ENCODE data around the gene TRNAU1AP.
"Not testable (repeated sequence)": the region's sequence is repeated elsewhere in the genome, so short reads cannot be mapped to it uniquely, and the experiment has no call there.

Gene TRNAU1AP

DNA sequence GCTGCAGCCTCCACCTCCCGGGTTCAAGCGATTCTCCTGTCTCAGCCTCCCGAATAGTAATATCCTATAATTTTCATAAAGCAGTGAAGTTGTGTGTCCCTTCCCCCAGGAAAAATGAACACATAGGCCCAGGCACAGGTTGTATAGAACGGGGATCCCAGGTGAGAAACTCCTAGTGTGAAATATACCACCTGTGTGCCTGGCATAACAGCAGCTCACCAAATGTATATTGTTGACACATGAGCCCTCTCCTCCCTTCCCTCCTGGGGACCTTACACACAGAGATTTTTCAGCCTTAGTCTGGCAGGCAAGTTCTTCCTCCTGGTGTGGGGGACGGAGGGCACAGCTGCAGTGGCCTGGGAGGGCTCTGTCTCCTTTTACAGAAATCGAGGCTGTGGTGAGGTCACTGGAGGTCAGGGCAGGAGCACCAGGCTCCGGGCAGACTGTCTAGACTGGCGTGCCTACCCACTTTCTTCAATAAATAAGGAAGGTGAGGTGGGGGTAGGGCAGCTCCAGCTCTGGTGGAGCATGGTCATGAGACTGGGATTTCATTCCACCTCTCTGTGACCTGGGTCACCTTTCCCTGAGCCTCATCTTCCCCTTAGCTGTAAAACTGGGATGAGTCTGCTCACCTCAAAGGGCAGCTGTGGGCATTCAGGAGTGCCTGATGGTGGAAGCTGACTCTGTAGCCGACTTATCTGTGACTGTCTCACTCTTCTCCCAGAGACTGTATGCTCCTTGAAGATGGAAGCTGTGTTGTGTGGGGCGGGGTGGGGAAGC is 32.7 kb upstream of the TRNAU1AP start:
- no peak for DNase-seq (ENCODE audit: low read depth)
- H3K4me3 ChIP-seq (ENCODE audit: low read depth, low read length): no peak overlapping the region

DNA sequence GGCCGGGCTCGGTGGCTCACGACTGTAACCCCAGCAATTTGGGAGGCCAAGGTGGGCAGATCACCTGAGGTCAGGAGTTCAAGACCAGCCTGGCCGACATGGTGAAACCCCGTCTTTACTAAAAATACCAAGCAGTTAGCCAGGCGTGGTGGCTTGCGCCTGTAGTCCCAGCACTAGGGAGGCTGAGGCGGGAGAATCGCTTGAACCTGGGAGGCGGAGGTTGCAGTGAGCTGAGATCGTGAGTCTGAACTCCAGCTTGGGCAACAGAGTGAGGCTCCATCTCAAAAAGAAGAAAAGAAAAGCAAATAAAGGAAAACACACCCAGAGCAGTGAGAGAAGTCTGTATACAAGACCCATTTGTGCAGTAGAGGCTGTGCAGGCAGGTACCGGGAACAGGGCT is 32.1 kb upstream of the TRNAU1AP start:
- DNase-seq (ENCODE audit: low read depth); H3K4me3 ChIP-seq (ENCODE audit: low read depth, low read length): not testable (repeated sequence)

DNA sequence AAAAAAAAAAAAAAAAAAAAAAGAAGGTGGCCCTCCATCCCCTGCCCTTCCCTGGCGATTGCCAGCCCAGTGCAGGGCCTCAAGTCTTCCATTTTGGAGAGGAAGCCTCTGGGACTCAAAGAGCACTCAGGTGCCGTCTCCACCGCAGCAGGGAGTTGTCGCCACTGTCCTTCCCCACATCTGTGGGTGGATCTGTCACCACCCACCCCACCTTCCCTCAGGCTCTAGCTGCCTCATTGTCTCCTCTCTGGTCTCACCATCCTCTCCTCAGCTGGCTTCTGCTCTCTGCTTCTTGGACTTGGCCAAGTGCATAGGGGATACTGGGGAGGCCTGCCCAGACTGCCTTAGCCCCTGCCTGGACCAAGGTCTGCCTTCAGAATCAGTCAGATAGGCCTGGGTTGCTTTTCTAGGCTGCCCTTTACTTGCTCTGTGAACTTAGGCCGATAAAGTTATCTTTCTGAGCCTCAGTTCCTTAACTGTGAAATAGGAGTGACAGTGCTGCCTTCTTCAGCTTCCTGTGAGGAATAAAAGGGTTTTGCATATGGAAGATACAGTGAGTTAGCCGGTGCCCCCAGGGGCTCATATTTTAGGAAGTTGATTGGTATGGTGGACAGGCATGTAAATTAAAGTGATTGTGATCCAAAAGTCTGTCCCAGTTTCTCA is 31.3 kb upstream of the TRNAU1AP start:
- no peak overlapping the region for H3K4me3 ChIP-seq (ENCODE audit: low read depth, low read length)
- no peak for DNase-seq (ENCODE audit: low read depth)

DNA sequence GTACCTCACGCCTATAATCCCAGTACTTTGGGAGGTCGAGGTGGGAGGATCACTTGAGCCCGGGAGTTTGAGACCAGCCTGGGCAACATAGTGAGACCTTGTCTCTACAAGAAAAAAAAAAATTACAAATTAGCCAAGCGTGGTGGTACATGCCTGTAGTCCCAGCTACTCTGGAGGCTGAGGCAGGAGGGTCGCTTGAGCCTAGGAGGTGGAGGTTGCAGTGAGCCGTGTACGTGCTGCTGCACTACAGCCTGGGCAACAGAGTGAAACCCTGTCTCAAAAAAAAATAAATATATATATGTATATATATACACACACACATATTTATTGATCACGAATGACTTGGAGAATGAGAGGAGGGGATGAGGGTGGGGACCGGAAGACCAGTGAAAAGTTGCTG is 30.3 kb upstream of the TRNAU1AP start:
- not testable (repeated sequence) for DNase-seq (ENCODE audit: low read depth); H3K4me3 ChIP-seq (ENCODE audit: low read depth, low read length)

DNA sequence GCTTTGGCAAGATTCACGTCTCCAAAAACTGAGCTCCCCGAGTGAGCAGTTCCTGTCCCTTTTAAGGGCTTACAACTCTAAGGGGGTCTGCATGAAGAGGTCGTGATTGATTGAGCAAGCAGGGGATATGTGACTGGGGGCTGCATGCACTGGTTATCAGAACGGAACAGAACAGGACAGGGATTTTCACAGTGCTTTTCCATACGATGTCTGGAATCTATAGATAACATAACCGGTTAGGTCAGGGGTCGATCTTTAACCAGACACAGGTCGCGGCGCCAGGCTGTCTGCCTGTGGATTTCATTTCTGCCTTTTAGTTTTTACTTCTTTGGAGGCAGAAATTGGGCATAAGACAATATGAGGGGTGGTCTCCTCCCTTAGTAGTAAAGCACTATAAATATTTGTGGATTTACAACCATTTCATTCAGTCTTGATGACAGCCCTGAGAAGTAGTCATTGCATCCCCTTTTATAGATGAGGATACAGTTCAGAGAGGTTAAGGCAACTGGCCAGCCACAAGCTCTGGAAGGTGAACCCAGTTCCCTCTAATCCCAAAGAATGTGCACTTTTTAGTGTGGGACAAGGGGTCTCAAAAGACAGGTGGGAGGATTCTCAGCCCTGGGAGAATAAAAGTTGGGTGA is 27.8 kb upstream of the TRNAU1AP start:
- not testable (repeated sequence) for DNase-seq (ENCODE audit: low read depth)

DNA sequence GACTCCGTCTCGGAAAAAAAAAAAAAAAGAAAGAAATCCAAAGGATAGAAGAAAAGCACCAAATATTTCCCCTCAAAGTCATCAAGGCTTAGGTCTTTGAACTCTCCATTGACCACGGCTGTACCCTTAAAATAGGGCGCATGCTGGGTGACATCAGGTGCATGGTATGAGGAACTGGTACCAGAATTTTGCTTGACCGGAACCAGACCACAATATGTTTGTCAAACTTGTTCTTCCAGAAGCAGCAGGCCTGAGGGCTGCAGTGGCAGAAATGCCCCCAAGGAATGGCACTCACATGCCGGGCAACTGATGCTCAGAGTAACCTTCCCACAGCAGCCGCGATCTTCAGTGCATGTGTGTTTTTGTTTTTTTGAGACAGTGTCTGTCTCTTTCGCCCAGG is 26.0 kb upstream of the TRNAU1AP start:
- DNase-seq (ENCODE audit: low read depth): no peak
- H3K4me3 ChIP-seq (ENCODE audit: low read depth, low read length): no peak overlapping the region

More for the DNA sequence above, 27.8 kb upstream of the TRNAU1AP start:
- H3K4me3 ChIP-seq (ENCODE audit: low read depth, low read length): not testable (repeated sequence)

DNA sequence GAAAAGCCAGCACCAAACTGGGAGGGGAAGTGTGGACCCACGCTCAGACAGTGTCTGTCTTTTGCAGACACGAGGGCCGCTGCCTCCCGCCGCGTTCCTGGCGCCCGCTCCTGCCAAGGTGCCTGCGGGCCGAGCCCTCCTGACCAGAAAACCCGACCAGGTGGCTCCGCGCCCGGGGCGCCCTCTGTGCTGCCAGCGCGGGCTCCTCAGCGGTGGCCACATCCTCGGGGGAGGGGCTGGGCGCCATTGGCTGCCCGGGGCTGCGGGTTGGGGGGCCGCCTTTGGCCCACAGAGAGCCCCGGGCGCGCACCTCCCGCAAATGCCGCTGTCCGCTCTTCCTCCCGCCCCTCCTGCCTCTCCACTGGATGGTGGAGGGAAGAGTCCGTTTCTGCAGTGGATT is 22.4 kb upstream of the TRNAU1AP start:
- no peak overlapping the region for H3K4me3 ChIP-seq (ENCODE audit: low read depth, low read length)
- DNase-seq (ENCODE audit: low read depth): no peak

DNA sequence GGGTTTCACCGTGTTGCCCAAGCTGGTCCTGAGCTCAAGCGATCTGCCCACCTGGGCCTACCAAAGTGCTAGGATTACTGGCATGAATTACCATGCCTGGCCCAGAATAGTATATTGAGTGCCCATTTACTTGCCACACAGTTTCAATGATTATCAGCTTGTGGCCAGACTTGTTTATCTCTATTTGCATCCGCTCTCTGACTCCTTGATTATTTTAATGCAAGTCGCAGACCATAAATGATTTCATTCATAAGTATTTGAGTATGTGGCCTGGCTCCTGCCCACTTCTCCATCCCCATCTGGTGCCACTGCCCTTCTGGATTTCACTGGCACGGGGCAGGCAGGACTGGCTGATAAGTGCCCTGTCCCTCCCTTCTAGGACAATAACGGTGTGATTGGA is 18.2 kb upstream of the TRNAU1AP start:
- no peak overlapping the region for H3K4me3 ChIP-seq (ENCODE audit: low read depth, low read length)
- no peak for DNase-seq (ENCODE audit: low read depth)

DNA sequence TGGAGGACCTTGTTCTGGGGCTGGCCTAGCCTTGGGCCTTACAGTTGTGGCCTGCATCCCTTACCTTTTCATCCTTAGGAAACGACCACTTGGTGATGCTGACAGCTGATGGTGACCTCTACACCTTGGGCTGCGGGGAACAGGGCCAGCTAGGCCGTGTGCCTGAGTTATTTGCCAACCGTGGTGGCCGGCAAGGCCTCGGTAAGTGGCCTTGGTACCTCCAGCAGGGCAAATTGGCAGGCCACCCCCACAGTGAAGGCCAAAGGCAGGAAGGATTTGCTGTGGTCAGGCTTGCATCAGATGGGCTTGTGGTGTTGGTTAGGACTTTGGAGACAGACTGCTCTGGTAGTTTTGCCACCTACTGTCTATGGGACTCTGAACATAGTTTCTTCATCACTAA is 17.7 kb upstream of the TRNAU1AP start:
- DNase-seq (ENCODE audit: low read depth): no peak

DNA sequence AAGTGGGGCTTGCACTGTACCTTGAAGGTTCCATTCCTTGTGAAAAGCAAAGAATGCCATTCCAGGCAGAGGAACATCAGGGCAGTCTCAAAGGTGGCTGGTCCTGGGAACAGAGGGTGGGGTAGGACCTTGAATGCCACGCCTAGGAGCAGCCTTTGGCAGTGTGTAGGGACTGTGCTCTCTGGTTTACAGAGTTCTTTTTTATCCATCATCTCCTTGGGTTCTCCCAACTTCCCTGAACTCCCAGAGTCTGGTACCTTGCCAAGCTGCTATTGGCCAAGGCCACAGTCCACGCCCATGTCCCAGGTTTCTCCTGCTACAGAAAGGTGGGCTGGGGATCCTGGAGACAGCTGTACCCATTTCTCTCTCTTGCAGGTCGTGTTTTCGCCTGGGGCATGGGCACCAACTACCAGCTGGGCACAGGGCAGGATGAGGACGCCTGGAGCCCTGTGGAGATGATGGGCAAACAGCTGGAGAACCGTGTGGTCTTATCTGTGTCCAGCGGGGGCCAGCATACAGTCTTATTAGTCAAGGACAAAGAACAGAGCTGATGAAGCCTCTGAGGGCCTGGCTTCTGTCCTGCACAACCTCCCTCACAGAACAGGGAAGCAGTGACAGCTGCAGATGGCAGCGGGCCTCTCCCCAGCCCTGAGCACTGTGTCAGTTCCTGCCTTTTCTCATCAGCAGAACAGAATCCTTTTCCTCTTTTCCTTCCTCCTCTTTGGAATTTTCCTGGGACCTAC is 15.3 kb upstream of the TRNAU1AP start:
- no peak overlapping the region for H3K4me3 ChIP-seq (ENCODE audit: low read depth, low read length)
- DNase-seq (ENCODE audit: low read depth): no peak

More for the DNA sequence above, 17.7 kb upstream of the TRNAU1AP start:
- no peak overlapping the region for H3K4me3 ChIP-seq (ENCODE audit: low read depth, low read length)

DNA sequence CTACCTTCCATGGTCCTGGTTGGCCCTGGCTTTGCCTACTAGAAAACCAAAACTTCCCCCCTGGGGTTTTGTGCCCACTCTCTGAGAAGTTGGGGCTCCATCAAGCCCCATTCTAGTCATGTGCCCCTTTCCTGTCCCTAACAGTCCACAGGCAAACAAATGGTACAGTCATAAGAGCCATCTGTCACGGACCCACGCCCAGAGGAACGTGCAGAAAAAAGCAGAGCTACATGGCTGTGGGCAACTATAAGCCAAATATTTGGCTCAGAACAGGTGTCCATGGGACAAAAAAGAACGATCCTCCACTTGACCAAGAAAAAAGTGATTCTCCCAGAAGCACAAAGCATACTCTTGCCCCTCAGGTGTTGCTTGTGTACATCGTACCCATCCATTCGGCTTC is 14.6 kb upstream of the TRNAU1AP start:
- DNase-seq (ENCODE audit: low read depth): no peak
- H3K4me3 ChIP-seq (ENCODE audit: low read depth, low read length): no peak overlapping the region

DNA sequence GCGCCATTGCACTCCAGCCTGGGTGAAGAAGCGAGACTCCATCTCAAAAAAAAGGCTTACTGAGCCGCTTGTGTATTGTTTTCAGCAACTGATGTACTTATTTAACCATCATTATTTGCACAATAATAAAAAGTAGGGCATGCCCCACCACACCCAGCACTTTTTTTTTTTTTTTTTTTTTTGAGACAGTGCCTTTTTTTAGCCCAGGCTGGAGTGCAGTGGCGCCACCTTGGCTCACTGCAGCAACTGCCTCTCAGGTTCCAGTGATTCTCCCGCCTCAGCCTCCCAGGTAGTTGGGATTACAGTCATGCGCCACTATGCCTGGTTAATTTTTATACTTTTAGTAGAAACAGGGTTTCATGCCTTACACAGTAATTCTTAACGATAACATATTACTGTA is 12.2 kb upstream of the TRNAU1AP start:
- H3K4me3 ChIP-seq (ENCODE audit: low read depth, low read length): no peak overlapping the region
- no peak for DNase-seq (ENCODE audit: low read depth)

DNA sequence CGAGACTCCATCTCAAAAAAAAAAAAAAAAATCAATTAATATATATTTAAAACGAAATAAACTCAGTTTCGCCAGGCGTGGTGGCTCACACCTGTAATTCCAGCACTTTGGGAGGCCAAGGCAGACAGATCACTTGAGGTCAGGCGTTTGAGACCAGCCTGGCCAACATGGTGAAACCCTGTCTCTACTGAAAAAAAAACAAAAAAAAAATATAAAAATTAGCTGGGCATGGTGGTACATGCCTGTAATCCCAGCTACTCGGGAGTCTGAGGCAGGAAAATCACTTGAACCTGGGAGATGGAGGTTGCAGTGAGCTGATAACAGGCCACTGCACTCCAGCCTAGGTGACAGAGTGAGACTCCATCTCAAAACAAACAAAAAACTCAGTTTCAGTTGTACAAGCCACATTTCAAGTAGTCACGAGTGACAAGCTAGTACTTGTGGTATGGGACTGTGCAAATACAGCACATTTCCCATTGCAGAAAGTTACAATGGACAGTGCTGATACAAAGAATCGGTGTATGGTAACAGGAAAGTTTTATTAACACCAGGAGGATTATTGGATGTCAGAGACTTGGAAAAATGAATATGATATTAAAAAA is 11.4 kb upstream of the TRNAU1AP start:
- H3K4me3 ChIP-seq (ENCODE audit: low read depth, low read length); DNase-seq (ENCODE audit: low read depth): not testable (repeated sequence)

DNA sequence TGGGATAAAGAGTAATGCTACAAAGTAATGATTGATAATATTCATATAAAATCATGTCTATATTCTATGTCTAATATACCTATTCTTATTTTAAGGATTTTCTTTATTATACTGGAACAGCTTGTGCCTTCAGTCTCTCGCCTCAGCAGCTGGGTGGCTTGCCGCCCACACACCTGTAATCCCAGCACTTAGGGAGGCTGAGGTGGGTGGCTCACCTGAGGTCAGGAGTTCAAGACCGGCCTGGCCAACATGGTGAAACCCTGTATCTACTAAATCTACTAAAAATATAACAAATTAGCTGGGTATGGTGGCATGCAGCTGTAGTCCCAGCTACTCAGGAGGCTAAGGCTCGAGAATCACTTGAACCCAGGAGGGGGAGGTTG is 7.6 kb upstream of the TRNAU1AP start:
- no peak for DNase-seq (ENCODE audit: low read depth)

DNA sequence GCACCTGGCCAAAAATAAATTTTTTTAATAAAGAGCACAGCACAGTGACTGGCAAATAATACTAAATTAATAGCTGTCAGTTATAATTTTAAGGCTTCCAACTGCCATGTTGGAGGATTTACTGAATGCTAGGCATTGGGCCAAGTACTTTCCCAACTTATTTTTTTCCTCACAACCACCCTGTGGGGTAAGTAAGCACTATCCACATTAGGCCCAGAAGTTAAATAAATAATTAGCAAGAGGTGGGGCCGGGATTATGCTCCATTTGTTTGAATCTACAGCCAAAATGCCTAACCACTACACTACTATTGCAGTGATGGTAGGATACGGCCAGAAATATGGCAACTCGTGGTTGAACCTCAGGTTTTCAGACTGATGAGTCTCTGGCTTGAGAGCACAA is 4.6 kb upstream of the TRNAU1AP start:
- H3K4me3 ChIP-seq (ENCODE audit: low read depth, low read length): no peak overlapping the region
- no peak for DNase-seq (ENCODE audit: low read depth)

More for the DNA sequence above, 7.6 kb upstream of the TRNAU1AP start:
- H3K4me3 ChIP-seq (ENCODE audit: low read depth, low read length): no peak overlapping the region

DNA sequence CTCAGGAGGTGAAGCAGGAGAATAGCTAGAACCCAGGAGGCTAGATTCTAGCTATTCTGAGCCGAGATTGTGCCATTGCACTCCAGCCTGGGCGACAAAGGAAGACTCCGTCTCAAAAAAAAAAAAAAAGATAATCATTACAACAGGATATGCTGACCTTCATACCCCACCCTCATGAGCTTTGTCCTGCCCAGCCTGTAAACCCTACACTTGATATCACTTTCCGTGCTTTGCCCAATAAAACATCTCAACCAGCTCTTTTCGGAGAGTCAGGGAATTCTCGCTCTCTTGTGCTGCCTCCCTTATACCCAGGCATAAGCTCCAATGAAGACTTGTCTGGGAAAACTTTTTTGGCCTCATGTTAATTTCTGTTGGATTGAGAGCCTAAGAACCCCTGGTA is 1.5 kb upstream of the TRNAU1AP start:
- no peak for DNase-seq (ENCODE audit: low read depth)
- H3K4me3 ChIP-seq (ENCODE audit: low read depth, low read length): no peak overlapping the region

DNA sequence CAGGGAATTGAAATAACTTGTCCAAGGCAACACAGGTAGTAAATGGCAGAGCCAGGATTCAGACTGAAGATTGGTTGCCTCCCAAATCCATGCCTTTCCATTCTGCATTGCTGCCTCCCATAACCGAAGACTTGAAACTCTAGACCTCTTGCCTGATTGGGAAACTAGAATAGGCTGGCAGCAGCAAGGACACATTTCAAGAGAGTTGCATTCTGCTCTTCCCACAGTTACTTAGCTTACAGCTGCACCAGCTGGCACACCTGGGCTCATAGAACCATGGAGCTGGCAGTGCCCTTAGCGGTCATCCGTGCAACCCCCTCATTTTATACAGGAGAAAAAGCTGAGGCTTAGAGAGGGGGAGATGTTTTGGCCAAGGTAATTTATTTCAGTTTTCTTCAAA is 8.0 kb downstream of the TRNAU1AP start:
- H3K4me3 ChIP-seq (ENCODE audit: low read depth, low read length): no peak overlapping the region
- no peak for DNase-seq (ENCODE audit: low read depth)

DNA sequence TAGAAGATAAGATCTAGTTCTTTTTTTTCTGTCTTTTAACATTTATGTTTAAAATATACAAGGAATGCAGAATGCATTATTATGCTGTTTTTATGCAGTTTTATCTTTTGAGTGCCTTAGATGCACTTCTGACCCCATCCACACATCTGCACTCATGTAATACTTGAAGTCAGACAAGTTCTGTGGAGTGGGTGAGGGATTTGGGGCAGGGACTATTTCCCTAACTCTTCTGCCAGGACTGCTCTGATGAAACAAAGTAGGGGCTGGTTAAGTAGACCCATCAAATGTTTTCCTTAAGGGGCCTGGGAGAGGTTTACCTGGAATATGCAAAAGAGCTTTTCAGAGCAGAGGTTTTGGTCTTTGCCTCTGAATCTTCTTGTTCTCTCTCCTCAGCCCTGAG is 11.4 kb downstream of the TRNAU1AP start:
- no peak for DNase-seq (ENCODE audit: low read depth)
- H3K4me3 ChIP-seq (ENCODE audit: low read depth, low read length): no peak overlapping the region

DNA sequence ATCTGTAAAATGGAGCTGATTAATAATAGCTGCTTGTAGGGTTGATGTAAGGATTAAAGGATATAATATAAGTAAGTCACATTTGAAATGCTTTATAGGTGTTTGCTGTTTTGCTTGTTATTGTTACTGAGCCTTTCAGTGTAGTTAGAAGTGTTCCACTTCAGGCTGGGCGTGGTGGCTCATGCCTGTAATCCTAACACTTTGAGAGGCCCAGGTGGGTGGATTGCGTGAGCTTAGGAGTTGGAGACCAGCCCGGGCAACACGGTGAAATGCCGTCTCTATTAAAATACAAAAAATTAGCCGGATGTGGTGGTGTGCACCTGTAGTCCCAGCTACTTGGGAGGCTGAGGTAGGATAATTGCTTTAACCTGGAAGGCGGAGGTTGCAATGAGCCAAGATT is 12.2 kb downstream of the TRNAU1AP start:
- H3K4me3 ChIP-seq (ENCODE audit: low read depth, low read length): no peak overlapping the region
- no peak for DNase-seq (ENCODE audit: low read depth)

DNA sequence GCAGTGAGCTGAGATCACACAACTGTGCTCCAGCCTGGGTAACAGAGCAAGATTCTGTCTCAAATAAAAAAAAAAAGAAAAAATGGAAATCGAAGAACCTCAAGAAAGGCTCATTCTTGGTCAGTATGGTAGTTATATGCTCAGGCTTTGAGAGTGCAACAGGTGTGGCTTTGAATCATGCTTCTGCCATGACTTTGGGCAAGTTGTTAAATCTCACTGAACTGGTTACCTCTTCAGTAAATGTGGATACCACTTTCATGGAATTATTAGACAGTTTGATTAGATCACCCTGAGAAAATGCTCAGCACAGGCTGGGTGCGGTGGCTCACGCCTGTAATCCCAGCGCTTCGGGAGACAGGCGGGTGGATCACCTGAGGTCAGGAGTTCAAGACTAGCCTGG is 12.8 kb downstream of the TRNAU1AP start:
- DNase-seq (ENCODE audit: low read depth): no peak
- no peak overlapping the region for H3K4me3 ChIP-seq (ENCODE audit: low read depth, low read length)
